ENCODE measurements around the gene ABCC9. TPM values are rescaled to one million over a fixed set of nuclear protein-coding genes. Genes with fewer than 3 reads are reported as not detected.

Gene ABCC9
- total and polyA plus RNA-seq, 10 donors: 0.42 to 21.8 (median 14.2) TPM

- Histone ChIP-seq H3K4me1 (no peaks in the 10 kb centered on the region), H3K36me3 (no peaks in the 10 kb centered on the region), H3K4me3 (no peak overlapping the region), H3K9me3 (no peaks in the 10 kb centered on the region), H3K27me3 (replicated peaks in 1 of 7) (no peaks in the 10 kb centered on the region), H3K27ac (no peak overlapping the region)
- intact Hi-C loops (cut with DNase I; ENCODE audit: low total_unique reads): no loop called here
- DNase-seq: no peak
- TF ChIP-seq POLR2AphosphoS5 (IDR thresholded peaks at IDR 0.05) (no peak), POLR2A (IDR thresholded peaks at IDR 0.05) (no peak)
- TF ChIP-seq, protein P1, sequence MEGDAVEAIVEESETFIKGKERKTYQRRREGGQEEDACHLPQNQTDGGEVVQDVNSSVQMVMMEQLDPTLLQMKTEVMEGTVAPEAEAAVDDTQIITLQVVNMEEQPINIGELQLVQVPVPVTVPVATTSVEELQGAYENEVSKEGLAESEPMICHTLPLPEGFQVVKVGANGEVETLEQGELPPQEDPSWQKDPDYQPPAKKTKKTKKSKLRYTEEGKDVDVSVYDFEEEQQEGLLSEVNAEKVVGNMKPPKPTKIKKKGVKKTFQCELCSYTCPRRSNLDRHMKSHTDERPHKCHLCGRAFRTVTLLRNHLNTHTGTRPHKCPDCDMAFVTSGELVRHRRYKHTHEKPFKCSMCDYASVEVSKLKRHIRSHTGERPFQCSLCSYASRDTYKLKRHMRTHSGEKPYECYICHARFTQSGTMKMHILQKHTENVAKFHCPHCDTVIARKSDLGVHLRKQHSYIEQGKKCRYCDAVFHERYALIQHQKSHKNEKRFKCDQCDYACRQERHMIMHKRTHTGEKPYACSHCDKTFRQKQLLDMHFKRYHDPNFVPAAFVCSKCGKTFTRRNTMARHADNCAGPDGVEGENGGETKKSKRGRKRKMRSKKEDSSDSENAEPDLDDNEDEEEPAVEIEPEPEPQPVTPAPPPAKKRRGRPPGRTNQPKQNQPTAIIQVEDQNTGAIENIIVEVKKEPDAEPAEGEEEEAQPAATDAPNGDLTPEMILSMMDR (IDR thresholded peaks at IDR 0.05 in 8 of 11, conservative IDR thresholded peaks at IDR 0.05 in 3 of 11): no peak
These were observed 121.5 kb downstream of the ABCC9 start for GRCh38 chr12:21819678-21820077.

- WGBS, 5 donors: 46 to 57% (median 47%) methylated on average over 2 of the region's 2 CpGs
- Histone ChIP-seq H3K27me3 (replicated peaks in 1 of 7) (no peaks in the 10 kb centered on the region), H3K4me1 (no peaks in the 10 kb centered on the region), H3K27ac (no peak overlapping the region), H3K9me3 (no peaks in the 10 kb centered on the region), H3K4me3 (no peak overlapping the region), H3K36me3 (no peaks in the 10 kb centered on the region)
- TF ChIP-seq, protein P1 (IDR thresholded peaks at IDR 0.05 in 8 of 11, conservative IDR thresholded peaks at IDR 0.05 in 3 of 11): no peak
- no peak for TF ChIP-seq POLR2A (IDR thresholded peaks at IDR 0.05)
- TF ChIP-seq POLR2AphosphoS5 (IDR thresholded peaks at IDR 0.05): no peak
- DNase-seq: no peak
- intact Hi-C loops (cut with DNase I; ENCODE audit: low total_unique reads): no loop called here
These were observed 122.0 kb downstream of the ABCC9 start for GRCh38 chr12:21819236-21819635.

DNA sequence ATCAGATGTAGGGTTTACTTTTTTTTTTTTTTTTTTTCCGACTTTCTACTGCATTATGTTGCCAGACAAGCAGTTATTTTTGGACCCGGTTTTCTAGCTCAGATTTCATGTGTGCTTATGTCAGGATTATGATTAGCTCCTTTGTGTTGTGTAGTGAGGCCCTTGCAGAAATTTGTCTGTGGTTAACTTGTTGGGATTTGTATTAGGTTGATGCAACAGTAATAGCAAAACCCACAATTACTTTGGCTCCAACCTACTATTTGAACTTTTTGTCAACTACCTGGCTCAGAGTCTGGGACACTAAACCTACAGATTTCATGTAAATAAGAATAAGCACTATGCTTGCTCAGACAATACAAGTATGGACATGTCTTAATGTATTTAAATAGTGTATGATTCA lies 122.6 kb downstream of the ABCC9 start:
- no peaks in the 10 kb centered on the region for H3K4me1 ChIP-seq
- H3K4me3 ChIP-seq: no peak overlapping the region
- WGBS, 5 donors: 57 to 76% (median 72%) methylated on average over 2 of the region's 2 CpGs
- H3K9me3 ChIP-seq: no peaks in the 10 kb centered on the region
- no peak overlapping the region for H3K27ac ChIP-seq
- H3K36me3 ChIP-seq: no peaks in the 10 kb centered on the region
- DNase-seq: no peak
- TF ChIP-seq POLR2A (IDR thresholded peaks at IDR 0.05) (no peak), POLR2AphosphoS5 (IDR thresholded peaks at IDR 0.05) (no peak)
- TF ChIP-seq, protein P1 (IDR thresholded peaks at IDR 0.05 in 8 of 11, conservative IDR thresholded peaks at IDR 0.05 in 3 of 11): no peak
- intact Hi-C loops (cut with DNase I; ENCODE audit: low total_unique reads): no loop called here
- H3K27me3 ChIP-seq (replicated peaks in 1 of 7): no peaks in the 10 kb centered on the region

DNA sequence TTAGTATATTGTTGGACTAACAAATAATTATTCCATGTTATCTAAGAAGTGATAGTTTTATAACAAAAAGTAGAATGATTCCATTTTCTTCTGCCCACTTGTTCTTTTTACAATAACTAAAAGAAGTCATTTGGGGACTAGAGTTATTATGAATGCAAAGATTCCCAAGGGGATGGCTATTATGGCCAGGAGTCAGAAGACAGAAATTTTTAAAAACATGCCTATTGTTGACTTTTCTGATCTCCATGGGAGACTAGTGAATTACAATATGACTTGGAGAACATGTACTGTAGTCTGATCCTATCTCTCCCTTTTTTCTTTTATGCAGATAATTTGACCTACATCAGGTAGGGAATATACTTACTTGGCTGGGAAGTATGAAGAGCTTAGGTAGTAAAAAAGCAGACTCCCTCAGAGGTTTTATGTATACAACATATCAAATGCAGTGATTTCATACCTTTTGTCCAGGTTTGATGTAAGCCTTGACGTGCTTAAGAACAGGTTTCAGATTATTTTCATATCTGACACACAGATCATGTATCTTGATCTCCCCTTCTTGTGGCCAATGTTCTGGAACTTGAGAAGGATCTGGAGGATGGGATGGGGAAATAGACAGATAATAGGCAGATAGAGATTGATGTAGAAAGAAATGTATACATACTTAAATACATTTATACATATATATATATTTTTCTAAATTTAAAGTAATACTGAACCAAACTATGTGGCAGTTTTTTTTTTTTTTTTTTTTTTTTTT lies 125.7 kb downstream of the ABCC9 start:
- 64 to 84% (median 74%) methylated on average over 1 of the region's 1 CpG for WGBS, 5 donors
- TF ChIP-seq, protein P1 (IDR thresholded peaks at IDR 0.05 in 8 of 11, conservative IDR thresholded peaks at IDR 0.05 in 3 of 11): no peak
- TF ChIP-seq POLR2A (IDR thresholded peaks at IDR 0.05) (no peak), POLR2AphosphoS5 (IDR thresholded peaks at IDR 0.05) (no peak)
- no peak for DNase-seq
- no peak overlapping the region for H3K27ac ChIP-seq
- no peaks in the 10 kb centered on the region for H3K27me3 ChIP-seq (replicated peaks in 1 of 7)
- H3K4me1 ChIP-seq: no peaks in the 10 kb centered on the region
- H3K4me3 ChIP-seq: no peak overlapping the region
- intact Hi-C loops (cut with DNase I; ENCODE audit: low total_unique reads): no loop called here
- H3K9me3 ChIP-seq: peaks cover 0 to 9% (median 3%) of the 10 kb centered on the region in 8 donors
- no peaks in the 10 kb centered on the region for H3K36me3 ChIP-seq

Measured in spleen (tissue), 11 donors.